HG02840 (cell line): Measurements from ENCODE around the gene TLCD3A.
A peak's percentile ranks its signal among the peaks of the same experiment; 100 is the strongest.
"Not testable (repeated sequence)": the region's sequence is repeated elsewhere in the genome, so short reads cannot be mapped to it uniquely, and the experiment has no call there.

Source experiments
- ATAC-seq: cut with Tn5 transposase; IDR thresholded peaks from one replicate; pipeline ENCODE4 v1.9.1; 2021; ENCODE audit warnings: mild to moderate bottlenecking, moderate library complexity, moderate number of reproducible peaks; ENCODE audit not compliant: unreplicated experiment, low FRiP score

The TLCD3A gene

DNA sequence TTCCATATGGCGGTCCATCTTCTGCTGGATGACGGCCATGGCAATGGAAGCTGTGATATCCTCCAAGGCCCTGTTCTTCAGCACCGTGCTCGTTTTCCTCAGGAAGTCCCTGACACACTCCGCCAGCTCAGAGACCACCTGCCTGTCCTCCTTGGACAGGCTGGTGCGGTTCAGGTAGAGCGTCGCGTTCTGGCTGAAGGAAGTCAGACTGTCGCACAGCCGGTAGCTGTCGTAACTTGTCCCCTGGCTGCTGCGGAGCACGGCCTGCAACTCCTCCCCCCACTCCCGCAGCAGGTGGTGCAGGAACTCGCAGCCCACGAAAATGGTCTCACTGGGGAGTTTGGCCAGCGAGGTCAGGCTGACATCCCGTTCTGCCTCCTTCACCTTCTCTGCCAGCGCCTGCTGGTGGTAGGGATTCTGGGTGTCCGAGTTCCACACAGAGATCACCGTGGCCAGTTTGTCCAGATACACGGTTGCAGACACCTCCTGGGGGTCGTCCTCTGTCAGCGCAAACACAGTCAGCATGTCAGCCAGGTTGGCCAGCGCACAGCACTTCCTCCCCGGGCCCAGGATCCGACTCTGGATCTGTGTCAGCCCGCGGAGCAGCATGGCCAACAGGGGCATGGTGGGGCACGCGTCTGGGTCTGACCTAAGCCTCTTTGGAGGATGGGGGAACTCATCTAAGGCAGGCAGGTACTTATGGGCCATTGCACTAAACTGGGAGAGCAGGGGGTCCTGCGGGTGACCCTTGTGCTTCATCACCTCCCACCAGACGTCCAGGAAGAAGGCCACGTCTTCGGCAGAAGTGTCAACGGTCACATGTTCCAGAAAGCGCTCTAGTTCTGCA, 14.6 kb downstream of the TLCD3A start:
- ATAC-seq = no peak

DNA sequence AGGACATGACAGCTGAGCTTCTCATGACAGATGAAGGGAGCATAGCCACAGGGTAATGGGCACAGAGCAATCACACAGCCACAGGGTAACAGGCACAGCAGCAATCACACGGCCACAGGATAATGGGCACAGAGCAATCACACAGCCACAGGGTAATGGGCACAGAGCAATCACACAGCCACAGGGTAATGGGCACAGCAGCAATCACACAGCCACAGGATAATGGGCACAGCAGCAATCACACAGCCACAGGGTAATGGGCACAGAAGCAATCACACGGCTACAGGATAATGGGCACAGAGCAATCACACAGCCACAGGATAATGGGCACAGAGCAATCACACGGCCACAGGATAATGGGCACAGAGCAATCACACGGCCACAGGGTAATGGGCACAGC, 16.2 kb downstream of the TLCD3A start:
- not testable (repeated sequence) for ATAC-seq

- ATAC-seq = not testable (repeated sequence)
Observed at GRCh38 chr17:749359-749758, 17.0 kb downstream of the TLCD3A start.

DNA sequence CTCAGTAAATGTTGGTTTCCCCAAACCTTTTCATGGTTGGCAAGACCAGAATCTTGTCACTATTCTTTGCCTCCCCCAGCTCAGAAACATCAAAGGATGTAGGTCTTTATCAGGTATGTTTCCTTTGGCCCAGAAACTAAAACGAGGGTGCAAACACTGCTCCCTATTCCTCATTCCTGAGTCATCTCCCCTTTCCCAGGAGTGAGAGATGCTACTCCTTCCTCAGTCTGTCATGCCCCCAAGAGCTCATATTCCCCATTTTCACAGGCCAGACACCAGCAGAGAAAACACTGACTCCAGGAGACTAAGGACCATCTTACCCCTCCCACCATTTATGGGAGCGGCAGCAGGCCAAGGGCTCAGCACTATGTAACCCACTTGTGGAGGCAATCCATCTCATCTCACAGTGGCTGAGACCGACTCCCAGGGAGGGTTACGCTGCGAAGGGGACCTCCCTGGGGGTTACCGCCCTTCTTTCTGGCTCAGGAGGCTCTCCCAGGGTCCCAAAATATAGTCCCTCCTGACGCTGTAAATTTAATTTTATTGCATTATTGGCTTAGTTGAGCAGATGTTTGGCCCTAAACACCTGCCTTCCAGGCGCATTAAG, 18.1 kb downstream of the TLCD3A start:
- ATAC-seq = no peak

- peak; percentile 31 for ATAC-seq
Observed at GRCh38 chr17:751269-752001, 19.0 kb downstream of the TLCD3A start.

GRCh38 chr17:752002-752619, 19.7 kb downstream of the TLCD3A start, which contains the start of gene GEMIN4:
Gene GEMIN4 (minus strand): TSS chr17:752264. CDS start chr17:752142, 122 bp downstream.
- ATAC-seq = peak; percentile 80

GRCh38 chr17:752620-753219, 20.3 kb downstream of the TLCD3A start:
- ATAC-seq = peak; percentile 4

- ATAC-seq = no peak
Observed at GRCh38 chr17:753418-753817, 21.0 kb downstream of the TLCD3A start.

- ATAC-seq = not testable (repeated sequence)
Observed at GRCh38 chr17:755319-755961, 23.0 kb downstream of the TLCD3A start.

DNA sequence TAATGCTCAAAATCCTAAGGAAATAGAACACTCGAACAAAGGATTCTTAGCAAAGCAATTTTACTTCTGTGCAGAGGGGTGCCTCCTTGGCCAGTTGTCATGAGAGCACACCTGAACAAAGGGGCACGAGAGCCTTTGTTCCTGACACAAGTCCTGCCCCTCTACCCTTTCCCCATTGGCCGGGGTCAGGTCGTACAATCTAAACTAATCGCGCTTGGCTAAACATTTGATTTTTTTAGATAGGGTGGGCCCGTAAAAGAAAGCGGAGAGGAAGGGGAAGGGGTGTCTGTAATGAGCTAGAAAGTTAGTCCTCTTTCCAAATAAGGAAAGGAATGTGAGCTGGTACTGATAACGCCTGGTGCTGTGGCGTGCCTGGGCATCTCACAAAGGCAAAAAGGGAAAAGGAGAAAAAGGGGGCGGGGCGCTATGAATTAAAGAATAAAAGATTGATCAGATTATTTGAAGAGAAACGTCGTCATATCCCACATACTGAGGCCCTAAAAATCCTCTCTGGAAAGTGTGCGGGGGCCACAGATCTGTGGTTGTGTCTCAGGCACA, 23.7 kb downstream of the TLCD3A start:
- ATAC-seq = not testable (repeated sequence)

DNA sequence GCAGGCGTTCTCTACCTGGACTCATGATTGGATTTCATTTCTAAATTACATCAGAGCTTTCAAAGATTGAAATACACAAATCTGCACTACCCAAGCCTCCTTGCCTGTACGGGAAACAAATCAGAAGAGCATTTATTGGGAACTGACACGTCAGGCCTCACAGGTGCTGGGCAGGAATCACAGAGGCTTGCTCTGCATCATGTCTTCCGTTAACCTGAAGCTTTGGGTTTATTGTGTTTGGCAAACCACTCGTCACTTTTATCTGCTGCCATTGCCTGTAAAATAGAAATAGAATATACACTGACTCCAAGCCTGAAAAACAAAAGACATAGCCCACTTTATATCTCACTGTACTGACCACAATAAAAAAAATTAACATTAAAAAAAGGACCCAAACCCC, 27.6 kb downstream of the TLCD3A start:
- no peak for ATAC-seq

DNA sequence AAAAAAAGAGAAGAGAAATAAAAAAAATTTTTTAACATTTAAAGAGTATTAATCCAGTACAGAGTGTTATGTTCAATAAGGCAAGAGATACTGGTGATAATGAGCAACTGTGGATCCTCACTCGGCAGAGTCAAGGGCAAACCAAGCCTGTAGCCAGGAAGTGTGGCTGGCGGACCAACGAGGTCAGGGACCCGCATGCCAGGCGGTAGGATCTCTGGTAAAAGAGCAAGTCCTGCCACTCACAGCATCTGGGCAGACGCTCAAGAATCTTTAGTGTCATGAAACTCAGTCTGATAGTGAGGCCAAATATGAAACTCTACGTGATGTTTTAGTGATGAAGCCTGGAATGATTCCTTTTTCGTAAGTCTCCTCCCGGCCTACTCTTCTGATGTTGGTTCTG, 28.0 kb downstream of the TLCD3A start:
- ATAC-seq = no peak

GRCh38 chr17:767076-767475, 34.7 kb downstream of the TLCD3A start:
- ATAC-seq = no peak

GRCh38 chr17:773016-773415, 40.6 kb downstream of the TLCD3A start:
- ATAC-seq = no peak

GRCh38 chr17:773467-774312, 41.3 kb downstream of the TLCD3A start:
- ATAC-seq = no peak

GRCh38 chr17:774313-774584, 41.9 kb downstream of the TLCD3A start:
- no peak for ATAC-seq

GRCh38 chr17:778096-778495, 45.7 kb downstream of the TLCD3A start:
- ATAC-seq = no peak

DNA sequence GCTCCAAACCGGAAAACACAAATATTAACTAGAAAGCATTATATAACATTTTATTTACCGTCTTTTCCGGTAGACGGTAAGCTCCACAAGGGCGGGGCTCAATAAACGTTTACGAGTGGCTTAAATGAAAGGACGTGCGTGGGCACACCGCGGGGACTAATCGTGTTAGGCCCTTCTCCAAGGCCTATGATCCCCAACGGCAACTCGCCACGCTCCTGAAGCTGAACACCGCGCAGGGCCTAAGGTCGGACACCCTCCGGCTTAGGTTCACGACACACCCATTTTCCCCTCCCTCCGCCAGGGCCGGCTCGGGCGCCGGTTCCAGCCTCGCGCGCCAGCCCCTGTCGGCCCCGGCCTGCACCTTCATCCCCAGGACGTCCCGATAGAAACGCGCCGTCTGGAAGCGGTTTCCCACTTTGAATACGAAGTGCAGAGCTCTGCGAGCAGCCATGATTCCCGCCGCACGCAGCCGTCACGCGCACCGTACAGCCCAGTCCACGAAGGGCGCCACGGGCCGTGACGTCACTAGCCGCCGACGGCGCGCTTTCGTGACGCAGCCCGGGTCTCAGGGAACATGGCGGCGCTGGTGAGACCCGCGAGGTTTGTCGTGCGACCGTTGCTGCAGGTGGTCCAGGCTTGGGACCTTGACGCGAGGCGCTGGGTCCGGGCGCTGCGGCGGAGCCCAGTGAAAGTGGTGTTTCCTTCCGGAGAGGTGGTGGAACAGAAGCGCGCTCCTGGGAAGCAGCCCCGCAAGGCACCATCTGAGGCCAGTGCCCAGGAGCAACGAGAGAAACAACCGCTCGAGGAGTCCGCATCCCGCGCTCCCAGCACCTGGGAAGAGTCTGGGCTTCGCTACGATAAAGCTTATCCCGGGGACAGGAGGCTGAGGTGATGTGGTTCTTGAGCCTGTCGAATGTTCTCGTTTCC, 49.7 kb downstream of the TLCD3A start, which contains the start of the genes GLOD4 and MRM3:
Gene GLOD4, minus strand, starts transcription at position 476 of the 927 bp plus-strand sequence. Its CDS starts 25 bp downstream, at position 451.
Gene MRM3, plus strand, starts transcription at position 549 of the 927 bp plus-strand sequence. Its CDS starts 26 bp downstream, at position 575.
- peak; percentile 90 for ATAC-seq
